ENCODE measurements around the gene LYPD3.

Gene LYPD3

GRCh38 chr19:43416951-43417623, 48.3 kb downstream of the LYPD3 start:
- TF ChIP-seq ZFX (IDR thresholded peaks at IDR 0.05) (no peak), CTCF (conservative IDR thresholded peaks at IDR 0.05) (no peak)
- no peak overlapping the region for H3K27ac ChIP-seq

GRCh38 chr19:43414554-43414953, 50.9 kb downstream of the LYPD3 start, which contains the start of gene TEX101:
Gene TEX101 (plus strand): TSS chr19:43414890. CDS start chr19:43415920, 1,030 bp downstream.
- TF ChIP-seq CTCF (conservative IDR thresholded peaks at IDR 0.05) (no peak), ZFX (IDR thresholded peaks at IDR 0.05) (no peak)
- H3K27ac ChIP-seq: no peak within 1 kb of the TSS

- no peak for TF ChIP-seq CTCF (conservative IDR thresholded peaks at IDR 0.05)
- H3K27ac ChIP-seq: no peak overlapping the region
Measured at GRCh38 chr19:43412441-43412840, 53.0 kb downstream of the LYPD3 start.

Measured in C4-2B (cell line).